Heart left ventricle (tissue), 16 donors: Measurements from ENCODE around the gene HBZ. TPM values are rescaled to one million over a fixed set of nuclear protein-coding genes. Genes with fewer than 3 reads are reported as not detected.
A peak's percentile ranks its signal among the peaks of the same experiment; 100 is the strongest.

ENCODE experiments used
- ATAC-seq, 4 donors: fragments of 200-7000 bp; cut with Tn5 transposase; one replicate each; pipeline ENCODE4 v1.9.1; 2020 to 2022; ENCODE audit warnings: moderate library complexity in 4 of 4, mild to moderate bottlenecking in 3 of 4, moderate number of reproducible peaks in 1 of 4
- DNase-seq, 5 donors: peaks; one replicate each; pipeline ENCODE4 v3.0.0-alpha.2; 2020
- H3K27ac ChIP-seq, 12 donors: fragments of 200-600 bp; sonication (generic) in 4 of 12; one replicate each; pipeline versions ENCODE4 v1.5.0 to v1.8.0; 2016 to 2022; ENCODE audit warnings: mild to moderate bottlenecking in 2 of 12
- H3K27me3 ChIP-seq, 9 donors: fragments of 200-600 bp; sonication (generic) in 2 of 9; one replicate each; pipeline versions ENCODE4 v1.5.1 to v1.8.0; 2016 to 2022; ENCODE audit warnings: mild to moderate bottlenecking in 3 of 9
- H3K36me3 ChIP-seq, 9 donors: fragments of 200-600 bp; sonication (generic) in 2 of 9; one replicate each; pipeline versions ENCODE4 v1.5.0 to v1.8.0; 2018 to 2022; ENCODE audit warnings: mild to moderate bottlenecking in 2 of 9
- H3K4me1 ChIP-seq, 12 donors: fragments of 200-600 bp; sonication (generic) in 4 of 12; one replicate each; pipeline versions ENCODE4 v1.5.0 to v1.8.0; 2016 to 2022; ENCODE audit warnings: mild to moderate bottlenecking in 3 of 12
- H3K4me3 ChIP-seq, 12 donors: fragments of 200-600 bp; sonication (generic) in 4 of 12; one replicate each; pipeline versions ENCODE4 v1.5.0 to v1.8.0; 2017 to 2022; ENCODE audit warnings: mild to moderate bottlenecking in 9 of 12, moderate library complexity in 4 of 12
- H3K9me3 ChIP-seq, 12 donors: fragments of 200-600 bp; sonication (generic) in 4 of 12; one replicate each; pipeline versions ENCODE4 v1.5.0 to v1.8.0; 2016 to 2022; ENCODE audit warnings: mild to moderate bottlenecking in 1 of 12
- POLR2A ChIP-seq, 2 donors: fragments of 450-650 bp; IDR thresholded peaks; one replicate each; pipeline ENCODE4 v1.6.1; 2017; ENCODE audit warnings: antibody characterized with exemption in 2 of 2, mild to moderate bottlenecking in 2 of 2, moderate library complexity in 2 of 2
- WGBS, 4 donors: extraction: QIAGEN DNeasy Blood & Tissue Kit in 2 of 4; methylation state at CpG; one replicate each; pipeline versions ENCODE4 v1.1.5 to v1.1.7; 2013 to 2018; 5-methylcytosine and 5-hydroxymethylcytosine counted together
- intact Hi-C, 10 donors: fragments of 100-400 bp; cut with DNase I; formaldehyde crosslinking; loops; one replicate each; pipeline versions ENCODE4 v1.11.1 to v1.14.2; 2022
- polyA plus RNA-seq, 2 donors: library from polyadenylated mRNA; stranded (reverse); fragments of 200-250 nt; gene quantifications; one replicate each; pipeline ENCODE4 v1.2.3, GENCODE V29; 2013
- total RNA-seq, 9 donors: library from RNA; depleted of rRNA in 2 of 9; stranded (reverse); fragments of >200 nt in 2 of 9; fragmentation: NEBNext Ultra II Directional in 3 of 9; extraction: Animal tissue kit (Norgen Biotek cat#: 25700) in 3 of 9; gene quantifications; one replicate each; pipeline versions ENCODE4 v1.1.0 to v1.2.4, GENCODE V29; 2016 to 2023
- TF ChIP-seq, protein P1 (sequence below), 12 donors: fragments of 200-600 bp; sonication (generic) in 4 of 12; IDR thresholded peaks; one replicate each; pipeline versions ENCODE4 v1.5.0 to v1.8.0; 2018 to 2022; ENCODE audit warnings: antibody characterized with exemption in 12 of 12, mild to moderate bottlenecking in 5 of 12
- donor health status: ischemic (EF 13 %, LVEDD 7.1; RV severe dilation, severe dysfunction).
- donor health status: healthy with polysubstance abuse.
- donor health status: DM: no; HTN: yes; CAD: no.
- donor health status: DM: no; HTN: no; CAD: no.
- donor health status: ischemic (EF 25% LVEDD 6.9; RV normal size, moderate dysfunction).
- donor health status: ischemic (EF 25% LVEDD 5.7; RV mildly dilated, moderate dysfunction).
- donor health status: healthy.
- donor health status: DM: yes; HTN: yes; CAD: no.
- donor health status: ischemic (EF 35%, LVEDD 5.7; RV mildly dilated, moderate dysfunction).
- donor health status: nonischemic (EF 11% LVEDD 7.7; RV severe dilation, severe dysfunction).
- donor health status: DM: yes; HTN: yes; CAD: no.
- donor health status: PGD.
- donor health status: ischemic (EF 29% LVEDD 5.4; RV normal size, mild dysfunction).
- donor health status: nonischemic (EF 23%, LVEDD 6.1; RV moderate dilation, normal function).

HBZ gene
- total and polyA plus RNA-seq, 11 donors, result not detected

DNA sequence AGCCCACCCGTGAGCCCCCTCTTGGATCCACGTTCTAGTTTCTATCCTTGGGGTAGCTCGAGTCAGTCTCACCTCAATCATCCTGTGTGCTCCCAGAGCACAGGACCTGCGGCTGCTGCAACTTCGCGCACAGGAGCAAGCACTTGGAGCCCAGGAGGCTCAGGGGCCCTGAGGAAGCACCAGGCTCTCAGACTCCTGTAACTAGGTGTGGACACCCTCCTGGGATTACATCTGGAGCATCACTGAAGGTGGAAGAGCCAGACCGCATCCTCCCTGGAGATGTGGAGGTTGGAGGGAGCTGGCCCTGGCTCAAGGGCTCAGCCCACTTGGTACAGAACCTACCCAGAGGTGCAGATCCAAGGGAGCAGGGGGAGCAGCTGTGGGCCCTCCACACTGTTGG lies 30.6 kb downstream of the HBZ start:
- Histone ChIP-seq H3K4me3 (no peak overlapping the region), H3K27me3 (peaks cover 18 to 33% (median 22%) of the 10 kb centered on the region in 9 donors), H3K36me3 (peaks cover 0 to 13% (median 9%) of the 10 kb centered on the region in 9 donors), H3K9me3 (no peaks in the 10 kb centered on the region), H3K27ac (no peak overlapping the region), H3K4me1 (peaks cover 7 to 20% (median 11%) of the 10 kb centered on the region in 12 donors)
- intact Hi-C loops, result loop anchor here in 7 of 10 donors (5.0 kb wide), 3 partner anchors 61 to 76 kb away; no protein-coding TSS in a partner anchor
- TF ChIP-seq POLR2A (IDR thresholded peaks at IDR 0.05), result no peak
- TF ChIP-seq, protein P1, sequence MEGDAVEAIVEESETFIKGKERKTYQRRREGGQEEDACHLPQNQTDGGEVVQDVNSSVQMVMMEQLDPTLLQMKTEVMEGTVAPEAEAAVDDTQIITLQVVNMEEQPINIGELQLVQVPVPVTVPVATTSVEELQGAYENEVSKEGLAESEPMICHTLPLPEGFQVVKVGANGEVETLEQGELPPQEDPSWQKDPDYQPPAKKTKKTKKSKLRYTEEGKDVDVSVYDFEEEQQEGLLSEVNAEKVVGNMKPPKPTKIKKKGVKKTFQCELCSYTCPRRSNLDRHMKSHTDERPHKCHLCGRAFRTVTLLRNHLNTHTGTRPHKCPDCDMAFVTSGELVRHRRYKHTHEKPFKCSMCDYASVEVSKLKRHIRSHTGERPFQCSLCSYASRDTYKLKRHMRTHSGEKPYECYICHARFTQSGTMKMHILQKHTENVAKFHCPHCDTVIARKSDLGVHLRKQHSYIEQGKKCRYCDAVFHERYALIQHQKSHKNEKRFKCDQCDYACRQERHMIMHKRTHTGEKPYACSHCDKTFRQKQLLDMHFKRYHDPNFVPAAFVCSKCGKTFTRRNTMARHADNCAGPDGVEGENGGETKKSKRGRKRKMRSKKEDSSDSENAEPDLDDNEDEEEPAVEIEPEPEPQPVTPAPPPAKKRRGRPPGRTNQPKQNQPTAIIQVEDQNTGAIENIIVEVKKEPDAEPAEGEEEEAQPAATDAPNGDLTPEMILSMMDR (IDR thresholded peaks at IDR 0.05), result no peak
- 66 to 79% (median 77%) methylated on average over 7 of the region's 7 CpGs for WGBS, 4 donors
- ATAC-seq (peak in 1 of 4 donors; percentile 17), DNase-seq (no peak)

GRCh38 chr16:185213-185612 lies 32.8 kb downstream of the HBZ start:
- intact Hi-C loops, result no loop called here
- Histone ChIP-seq H3K9me3 (no peaks in the 10 kb centered on the region), H3K27me3 (peaks cover 0 to 11% (median under 1%) of the 10 kb centered on the region in 9 donors), H3K36me3 (peaks cover 0 to 35% (median 30%) of the 10 kb centered on the region in 9 donors), H3K27ac (no peak overlapping the region), H3K4me3 (no peak overlapping the region), H3K4me1 (peaks cover 7 to 15% (median 11%) of the 10 kb centered on the region in 12 donors)
- 82 to 89% (median 85%) methylated on average over 13 of the region's 13 CpGs for WGBS, 4 donors
- ATAC-seq (no peak), DNase-seq (no peak)
- no peak for TF ChIP-seq POLR2A (IDR thresholded peaks at IDR 0.05)

- DNase-seq (no peak), ATAC-seq (no peak)
- no peak overlapping the region for H3K27ac ChIP-seq
- no peaks in the 10 kb centered on the region for H3K9me3 ChIP-seq
- H3K4me3 ChIP-seq, result no peak overlapping the region
- peaks cover 0 to 6% (median 0%) of the 10 kb centered on the region in 9 donors for H3K27me3 ChIP-seq
- 63 to 87% (median 84%) methylated on average over 8 to 11 of the region's 11 CpGs for WGBS, 4 donors
- H3K4me1 ChIP-seq, result peaks cover 7 to 10% (median 7%) of the 10 kb centered on the region in 12 donors
- peaks cover 0 to 40% (median 35%) of the 10 kb centered on the region in 9 donors for H3K36me3 ChIP-seq
- intact Hi-C loops, result no loop called here
- TF ChIP-seq, protein P1 (IDR thresholded peaks at IDR 0.05), result no peak
- TF ChIP-seq POLR2A (IDR thresholded peaks at IDR 0.05), result no peak
These were observed 33.2 kb downstream of the HBZ start for GRCh38 chr16:185691-186090.

DNA sequence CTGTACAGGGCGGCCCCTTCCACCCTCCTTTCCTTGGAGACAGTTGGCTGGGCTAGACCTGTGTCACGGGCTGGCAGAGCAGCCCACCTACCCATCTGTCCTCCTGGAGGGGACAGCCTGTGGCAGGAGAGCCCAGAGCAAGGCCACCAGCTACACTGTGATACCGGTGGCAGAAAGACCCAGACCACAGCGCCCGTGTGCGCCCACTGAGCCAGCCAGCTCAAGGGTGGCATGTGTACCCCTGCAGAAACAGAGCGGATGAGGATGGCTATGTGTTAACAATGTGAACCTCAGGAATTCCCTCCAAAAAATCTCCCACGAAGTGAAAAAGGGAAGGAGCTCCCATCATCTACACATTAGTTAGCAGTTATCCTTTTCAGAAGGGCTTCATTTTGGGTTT lies 34.9 kb downstream of the HBZ start:
- DNase-seq (no peak), ATAC-seq (no peak)
- H3K4me1 ChIP-seq, result no peaks in the 10 kb centered on the region
- WGBS, 4 donors, result 90 to 99% (median 95%) methylated on average over 8 of the region's 8 CpGs
- no peak overlapping the region for H3K27ac ChIP-seq
- no peaks in the 10 kb centered on the region for H3K9me3 ChIP-seq
- intact Hi-C loops, result no loop called here
- peaks cover 3 to 57% (median 51%) of the 10 kb centered on the region in 9 donors for H3K36me3 ChIP-seq
- no peaks in the 10 kb centered on the region for H3K27me3 ChIP-seq
- no peak overlapping the region for H3K4me3 ChIP-seq
- TF ChIP-seq, protein P1 (IDR thresholded peaks at IDR 0.05), result no peak
- no peak for TF ChIP-seq POLR2A (IDR thresholded peaks at IDR 0.05)

GRCh38 chr16:188674-189073 lies 36.2 kb downstream of the HBZ start:
- 70 to 79% (median 75%) methylated on average over 8 of the region's 8 CpGs for WGBS, 4 donors
- no peak overlapping the region for H3K4me3 ChIP-seq
- TF ChIP-seq, protein P1 (IDR thresholded peaks at IDR 0.05), result peak in 1 of 12 donors; percentile 8
- no peak for TF ChIP-seq POLR2A (IDR thresholded peaks at IDR 0.05)
- no peaks in the 10 kb centered on the region for H3K27me3 ChIP-seq
- no peak for DNase-seq
- no peak for ATAC-seq
- H3K9me3 ChIP-seq, result no peaks in the 10 kb centered on the region
- H3K27ac ChIP-seq, result no peak overlapping the region
- intact Hi-C loops, result no loop called here
- H3K4me1 ChIP-seq, result no peaks in the 10 kb centered on the region
- H3K36me3 ChIP-seq, result peaks cover 3 to 70% (median 64%) of the 10 kb centered on the region in 9 donors
